Umbilical cord (tissue), 2 donors: Measurements from ENCODE around the gene CUEDC1. TPM values are rescaled to one million over a fixed set of nuclear protein-coding genes. Genes with fewer than 3 reads are reported as not detected.

Experiments used
- DNase-seq: peaks from one replicate; pipeline ENCODE4 v3.0.0-alpha.2; 2015; ENCODE audit warnings: low spot score
- total RNA-seq: library from RNA; depleted of rRNA; stranded (reverse); fragments of >200 nt; gene quantifications from one replicate; pipeline ENCODE4 v1.2.3, GENCODE V29; 2014; ENCODE audit warnings: low replicate concordance; ENCODE audit not compliant: insufficient read depth

Gene CUEDC1, protein sequence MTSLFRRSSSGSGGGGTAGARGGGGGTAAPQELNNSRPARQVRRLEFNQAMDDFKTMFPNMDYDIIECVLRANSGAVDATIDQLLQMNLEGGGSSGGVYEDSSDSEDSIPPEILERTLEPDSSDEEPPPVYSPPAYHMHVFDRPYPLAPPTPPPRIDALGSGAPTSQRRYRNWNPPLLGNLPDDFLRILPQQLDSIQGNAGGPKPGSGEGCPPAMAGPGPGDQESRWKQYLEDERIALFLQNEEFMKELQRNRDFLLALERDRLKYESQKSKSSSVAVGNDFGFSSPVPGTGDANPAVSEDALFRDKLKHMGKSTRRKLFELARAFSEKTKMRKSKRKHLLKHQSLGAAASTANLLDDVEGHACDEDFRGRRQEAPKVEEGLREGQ
- total RNA-seq: 38.3 TPM

DNA sequence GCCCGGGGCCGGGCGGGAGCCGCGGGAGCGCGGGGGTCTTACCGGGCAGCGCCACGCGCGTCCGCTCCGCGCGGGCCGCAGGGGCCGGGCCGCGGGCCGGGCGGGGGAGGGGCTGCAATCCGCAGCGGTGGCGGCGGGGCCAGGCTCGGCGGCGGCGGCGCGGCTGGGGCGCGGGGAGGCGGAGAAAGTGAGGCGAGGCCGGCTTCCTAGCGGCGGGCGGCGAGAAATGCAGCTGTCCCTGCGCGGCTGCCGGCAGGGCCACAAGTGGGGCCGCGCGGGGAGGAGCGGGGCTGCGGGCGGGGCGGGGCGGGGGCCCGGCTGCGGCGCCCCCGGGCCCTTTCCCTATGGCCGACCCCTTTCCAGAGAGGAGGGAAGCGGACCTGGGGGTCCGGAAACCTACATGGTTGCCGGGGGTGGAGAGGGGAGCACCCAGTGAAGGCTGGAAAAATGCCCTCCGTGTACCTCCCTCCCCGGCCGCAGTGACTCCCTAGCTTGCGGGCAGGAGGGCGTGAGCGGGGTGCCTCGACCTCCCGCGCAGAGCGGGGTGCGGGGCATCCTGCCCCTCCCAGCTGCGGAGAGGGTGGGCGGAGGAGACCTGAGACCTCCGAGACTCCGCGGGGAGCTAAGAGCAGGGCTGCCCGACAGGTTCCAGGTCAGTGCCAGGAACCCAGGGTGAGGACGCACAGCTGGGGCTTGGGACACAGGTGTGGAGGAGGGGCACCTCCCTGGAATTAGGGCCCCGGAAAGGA, at the start of gene CUEDC1:
Gene CUEDC1 (minus strand): TSS at position 230 of the 749 bp plus-strand sequence. CDS start 69,848 bp downstream, outside the sequence.
- DNase-seq: peak; percentile 68

GRCh38 chr17:58004060-58004459, 48.8 kb upstream of the CUEDC1 start:
- DNase-seq: no peak

- no peak for DNase-seq
These were observed 47.8 kb upstream of the CUEDC1 start for GRCh38 chr17:58002973-58003372.

DNA sequence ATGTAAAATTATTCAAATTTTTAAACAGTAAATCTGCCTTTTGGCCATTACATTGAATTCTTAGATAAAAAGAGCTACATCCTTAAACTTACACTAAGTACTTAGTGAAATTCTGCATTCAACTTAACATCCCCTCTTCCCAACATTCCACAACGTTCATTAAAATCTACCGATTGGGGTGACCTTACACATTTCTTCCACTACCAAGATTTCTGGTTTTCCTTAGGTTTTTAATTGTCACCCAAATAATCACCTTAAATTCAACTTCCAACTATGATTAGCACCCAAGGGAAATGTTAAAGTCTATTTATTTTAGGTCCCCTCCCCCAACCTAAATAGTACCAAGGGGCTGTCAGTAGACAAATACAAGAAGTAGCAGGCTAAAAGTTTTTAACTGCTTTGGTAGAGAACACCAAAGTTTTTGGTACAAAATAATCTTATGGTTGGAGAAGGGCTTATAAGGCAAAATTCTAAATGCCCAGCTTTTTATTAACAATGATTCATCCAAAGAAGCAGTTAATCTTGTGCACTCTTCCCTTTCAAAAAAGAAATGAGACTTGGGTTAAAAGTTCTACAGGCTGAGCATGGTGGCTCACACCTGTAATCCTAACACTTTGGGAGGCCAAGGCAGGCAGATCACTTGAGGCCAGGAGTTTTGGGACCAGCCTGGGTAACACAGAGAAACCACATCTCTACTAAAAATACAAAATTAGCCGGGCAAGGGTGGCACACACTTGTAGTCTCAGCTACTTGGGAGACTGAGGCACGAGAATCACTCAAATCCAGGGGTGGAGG, 47.1 kb upstream of the CUEDC1 start:
- no peak for DNase-seq

DNA sequence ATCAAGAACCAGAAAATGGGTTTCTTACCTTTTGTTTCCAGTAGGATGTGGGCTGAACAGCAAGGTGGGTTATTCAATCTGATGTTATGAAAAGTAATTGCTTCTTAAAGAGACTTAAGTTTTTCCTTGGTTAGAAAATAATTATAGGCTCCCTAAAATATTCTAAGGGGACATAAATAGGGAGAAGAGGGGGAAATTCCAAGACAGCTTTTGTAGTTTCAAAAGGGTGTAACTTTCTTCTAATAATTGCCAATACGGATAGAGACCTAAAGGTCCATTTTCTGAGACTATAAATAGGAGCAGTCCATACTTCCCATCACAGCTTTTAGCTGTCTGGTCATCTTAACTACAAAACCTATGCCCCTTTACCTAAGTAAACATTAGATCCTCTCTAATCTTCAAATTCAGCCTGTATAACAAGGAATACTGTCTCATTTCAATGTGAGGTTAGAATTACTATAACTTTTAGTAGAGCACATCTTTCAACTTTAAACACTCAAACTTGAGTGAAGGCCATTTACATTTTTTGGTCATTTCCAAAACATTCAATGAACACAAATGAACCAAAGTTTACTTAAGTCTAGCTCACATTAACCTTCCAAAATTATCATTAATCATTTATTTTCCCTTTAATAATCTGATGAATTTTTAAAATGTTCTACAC, 46.4 kb upstream of the CUEDC1 start:
- no peak for DNase-seq

GRCh38 chr17:57999496-58000017, 44.3 kb upstream of the CUEDC1 start:
- DNase-seq: peak; percentile 83

DNA sequence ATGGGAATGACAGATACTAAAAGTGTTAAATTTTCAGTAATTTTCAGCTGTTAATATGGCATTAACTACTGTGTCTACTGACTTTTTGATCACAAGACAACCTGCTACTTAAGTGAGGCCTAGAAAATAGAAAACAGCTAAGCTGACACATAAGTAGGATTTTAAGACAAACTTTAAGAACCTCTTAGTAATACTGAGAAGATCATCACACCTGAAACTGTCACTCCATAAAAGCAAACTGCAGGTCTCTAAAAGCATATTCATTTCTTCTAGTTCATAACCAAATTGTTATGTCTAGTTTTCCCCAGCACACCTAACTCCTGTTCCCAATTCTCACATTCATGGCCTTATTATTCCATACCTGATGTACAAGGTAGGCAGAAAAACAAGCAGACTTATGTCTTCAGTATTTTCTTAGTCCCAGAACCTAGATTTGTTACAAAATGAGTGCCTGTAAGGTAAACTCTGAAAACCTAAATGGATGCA, 43.8 kb upstream of the CUEDC1 start:
- DNase-seq: no peak

GRCh38 chr17:57997085-57997809, 42.0 kb upstream of the CUEDC1 start:
- no peak for DNase-seq

DNA sequence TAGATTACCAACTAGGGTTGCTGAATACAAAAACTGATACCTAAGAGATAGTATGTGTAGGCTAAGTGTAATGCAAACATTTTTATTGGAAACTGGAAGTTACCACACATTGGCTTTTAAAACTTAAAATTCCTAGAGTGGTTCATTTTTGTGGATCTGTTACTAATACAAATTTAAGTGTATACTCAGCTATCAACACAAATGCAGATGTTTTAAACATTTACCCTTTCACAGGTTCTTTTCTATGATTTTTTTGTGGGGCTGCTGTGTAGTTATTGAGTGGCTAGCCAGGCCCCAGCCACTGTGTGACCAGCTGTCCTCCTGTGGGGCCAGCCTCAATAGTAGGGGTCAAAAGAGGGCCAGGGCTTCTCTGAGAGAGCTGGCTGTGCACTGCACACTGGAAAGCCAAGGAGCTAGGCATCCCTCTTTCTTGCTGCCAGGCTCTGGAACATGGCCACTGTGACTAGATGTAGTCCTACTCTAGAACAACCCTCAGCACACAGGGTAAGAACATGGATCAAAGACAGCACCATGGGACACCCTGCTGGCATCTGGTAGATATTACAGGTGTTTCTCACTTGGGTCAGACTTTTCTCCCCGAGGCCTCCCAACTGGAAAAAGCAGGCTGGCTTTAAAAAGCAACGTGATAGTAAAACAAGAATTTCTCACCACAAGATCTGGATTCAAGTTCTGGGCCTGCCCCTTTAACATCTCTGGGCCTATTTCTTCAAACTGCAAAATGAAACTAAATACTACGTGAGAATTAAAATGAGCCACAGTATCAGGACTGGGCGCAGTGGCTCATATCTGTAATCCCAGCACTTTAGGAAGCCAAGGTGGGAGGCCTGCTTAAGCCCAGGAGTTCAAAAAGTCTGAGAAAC, 40.1 kb upstream of the CUEDC1 start:
- peak; percentile 78 for DNase-seq

DNA sequence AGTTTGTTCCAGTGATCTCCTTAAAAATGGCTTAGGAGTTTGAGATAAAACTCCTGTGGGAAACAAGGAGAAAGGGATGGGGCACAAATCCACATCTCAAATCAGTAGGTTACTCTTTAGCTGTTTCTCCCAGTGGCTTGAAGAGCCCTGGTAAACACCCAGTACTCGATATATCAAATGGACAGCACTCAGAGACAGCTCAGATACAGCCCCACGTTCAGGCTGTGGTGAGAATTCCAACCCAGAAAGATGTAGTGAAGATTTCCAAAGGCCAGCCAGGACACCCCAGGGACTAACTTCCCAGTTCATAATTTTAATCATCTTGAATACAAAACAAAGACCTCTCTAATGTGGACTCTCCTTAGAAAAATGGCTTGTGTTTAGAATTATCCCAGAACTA, 39.2 kb upstream of the CUEDC1 start:
- no peak for DNase-seq

DNA sequence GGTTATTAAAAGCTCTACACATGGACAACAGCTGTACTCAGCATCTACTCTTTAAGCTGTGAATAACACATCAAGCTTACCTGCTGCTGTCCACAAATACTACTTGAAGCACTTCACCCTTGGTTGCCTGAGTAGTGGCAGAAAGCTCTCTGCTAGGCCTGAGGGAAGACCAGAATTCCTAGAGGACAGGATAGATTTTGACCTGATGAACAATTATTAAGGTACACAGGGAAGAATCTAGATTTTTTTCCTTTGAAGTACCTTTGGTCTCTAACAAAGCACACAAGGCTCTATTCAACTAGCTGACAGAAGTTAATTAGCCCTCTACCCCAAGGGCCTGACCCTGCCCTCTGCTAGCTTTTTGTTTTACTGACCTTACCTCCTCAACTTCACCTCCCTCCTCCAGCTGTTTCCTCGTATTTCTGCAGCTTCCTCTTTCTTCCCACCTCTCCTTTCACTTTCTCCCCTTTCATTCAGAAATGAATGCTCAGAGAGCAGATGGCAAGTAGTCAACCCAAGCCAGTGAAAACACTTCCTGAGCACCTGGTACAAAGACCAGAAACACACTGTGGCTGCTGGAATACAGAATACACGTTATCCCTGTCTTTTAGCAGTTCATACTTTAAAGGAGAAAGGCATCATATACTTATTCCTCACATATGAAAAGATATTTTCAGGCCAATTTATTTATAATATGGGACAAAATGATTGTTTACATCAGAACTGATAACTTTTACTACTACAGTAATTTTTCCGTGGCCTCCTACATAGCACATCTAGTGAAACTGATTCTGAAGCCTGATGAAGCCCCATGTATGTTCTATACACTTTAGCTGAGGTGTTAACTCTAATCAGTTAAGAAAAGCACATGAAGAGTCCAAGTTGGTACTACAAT, 38.5 kb upstream of the CUEDC1 start:
- no peak for DNase-seq

DNA sequence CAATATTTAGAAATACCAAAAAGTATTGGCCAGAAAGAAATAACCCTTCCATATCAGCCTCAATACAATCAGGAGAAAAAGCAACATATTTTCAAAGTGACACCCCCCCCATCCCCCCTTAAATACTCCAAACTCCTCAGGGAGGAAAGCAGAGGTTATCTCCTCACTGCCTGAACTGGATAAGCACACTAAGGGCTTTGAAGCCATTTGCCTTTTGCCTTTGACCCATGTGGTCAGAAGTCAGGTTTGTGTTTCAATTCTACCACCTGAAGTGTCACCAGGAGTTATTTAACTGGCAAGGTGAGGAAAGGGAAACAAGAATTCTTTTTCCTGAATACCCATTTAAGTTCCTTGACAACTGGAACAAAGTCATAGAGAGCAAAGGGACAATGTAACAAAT, 36.3 kb upstream of the CUEDC1 start:
- DNase-seq: no peak

- no peak for DNase-seq
These were observed 34.8 kb upstream of the CUEDC1 start for GRCh38 chr17:57990037-57990436.

GRCh38 chr17:57988301-57989250, 33.4 kb upstream of the CUEDC1 start:
- peak; percentile 74 for DNase-seq

GRCh38 chr17:57987581-57988300, 32.5 kb upstream of the CUEDC1 start, which contains the start of gene VEZF1:
Gene VEZF1 (minus strand): TSS chr17:57988254. CDS start chr17:57988111, 143 bp downstream.
- DNase-seq: peak; percentile 78

GRCh38 chr17:57986841-57987580, 31.8 kb upstream of the CUEDC1 start:
- DNase-seq: peak; percentile 82
